Smooth muscle cell (in vitro differentiated cells): ENCODE data around the gene MB21D2. TPM values are rescaled to one million over a fixed set of nuclear protein-coding genes. Genes with fewer than 3 reads are reported as not detected.

Experiments
- DNase-seq: peaks from one replicate; lab custom pipeline; 2025; ENCODE audit not compliant: unreplicated experiment; lab: John Stamatoyannopoulos, UW
- H2AFZ ChIP-seq: fragments of 200-600 bp; sonication (generic); 2 replicates; pipeline ENCODE4 v1.6.0; 2016; ENCODE audit warnings: antibody characterized with exemption, low read depth, mild to moderate bottlenecking
- H3F3A ChIP-seq: fragments of 200-600 bp; sonication (generic); 2 replicates; pipeline ENCODE4 v1.6.0; 2017; ENCODE audit warnings: antibody characterized with exemption, low read depth
- H3K27ac ChIP-seq: fragments of 200-600 bp; sonication (generic); 2 replicates; pipeline ENCODE4 v1.5.1; 2016; ENCODE audit warnings: low read depth, mild to moderate bottlenecking
- H3K27me3 ChIP-seq: fragments of 200-600 bp; sonication (generic); 2 replicates; pipeline ENCODE4 v1.6.1; 2016; ENCODE audit warnings: low read depth, mild to moderate bottlenecking
- H3K36me3 ChIP-seq: fragments of 200-600 bp; sonication (generic); 2 replicates; pipeline ENCODE4 v1.5.1; 2016; ENCODE audit warnings: low read depth
- H3K4me1 ChIP-seq: fragments of 200-600 bp; sonication (generic); 2 replicates; pipeline ENCODE4 v1.5.1; 2016; ENCODE audit warnings: low read depth
- H3K4me2 ChIP-seq: fragments of 200-600 bp; sonication (generic); 2 replicates; pipeline ENCODE4 v1.6.0; 2016; ENCODE audit warnings: mild to moderate bottlenecking
- H3K4me3 ChIP-seq: fragments of 200-600 bp; sonication (generic); 2 replicates; pipeline ENCODE4 v1.5.1; 2016; ENCODE audit warnings: mild to moderate bottlenecking
- H3K79me2 ChIP-seq: fragments of 200-600 bp; sonication (generic); 2 replicates; pipeline ENCODE4 v1.6.0; 2016; ENCODE audit warnings: low read depth, mild to moderate bottlenecking
- H3K9ac ChIP-seq: fragments of 200-600 bp; sonication (generic); 2 replicates; pipeline ENCODE4 v1.6.0; 2016; ENCODE audit warnings: low read depth
- H3K9me3 ChIP-seq: fragments of 200-600 bp; sonication (generic); replicated peaks from 2 replicates; pipeline ENCODE4 v1.5.1; 2016; ENCODE audit warnings: low read depth
- H4K20me1 ChIP-seq: fragments of 200-600 bp; sonication (generic); 2 replicates; pipeline ENCODE4 v1.6.0; 2016; ENCODE audit warnings: low read depth
- CTCF ChIP-seq: fragments of 200-600 bp; sonication (generic); IDR thresholded peaks from 2 replicates; pipeline ENCODE4 v1.5.1; 2017; ENCODE audit warnings: borderline replicate concordance, mild to moderate bottlenecking, antibody characterized with exemption; ENCODE audit not compliant: insufficient read depth, poor library complexity, severe bottlenecking
- WGBS: methylation state at CpG from one replicate; pipeline ENCODE4 v1.1.7; 2016; ENCODE audit warnings: low lambda C conversion rate; 5-methylcytosine and 5-hydroxymethylcytosine counted together
- polyA plus RNA-seq: library from polyadenylated mRNA; unstranded; fragments of >200 nt; fragmentation: Nextera tagmentation; extraction: Ambion mirVana; gene quantifications from 2 replicates; pipeline ENCODE4 v1.2.1, GENCODE V29; 2016
- total RNA-seq: library from RNA; depleted of rRNA; stranded (reverse); fragments of >200 nt; gene quantifications from 2 replicates; pipeline ENCODE4 v1.2.3, GENCODE V29; 2014

The MB21D2 gene
- total and polyA plus RNA-seq, 2 experiments from 2014 or later = 5.2 to 17.1 TPM

DNA sequence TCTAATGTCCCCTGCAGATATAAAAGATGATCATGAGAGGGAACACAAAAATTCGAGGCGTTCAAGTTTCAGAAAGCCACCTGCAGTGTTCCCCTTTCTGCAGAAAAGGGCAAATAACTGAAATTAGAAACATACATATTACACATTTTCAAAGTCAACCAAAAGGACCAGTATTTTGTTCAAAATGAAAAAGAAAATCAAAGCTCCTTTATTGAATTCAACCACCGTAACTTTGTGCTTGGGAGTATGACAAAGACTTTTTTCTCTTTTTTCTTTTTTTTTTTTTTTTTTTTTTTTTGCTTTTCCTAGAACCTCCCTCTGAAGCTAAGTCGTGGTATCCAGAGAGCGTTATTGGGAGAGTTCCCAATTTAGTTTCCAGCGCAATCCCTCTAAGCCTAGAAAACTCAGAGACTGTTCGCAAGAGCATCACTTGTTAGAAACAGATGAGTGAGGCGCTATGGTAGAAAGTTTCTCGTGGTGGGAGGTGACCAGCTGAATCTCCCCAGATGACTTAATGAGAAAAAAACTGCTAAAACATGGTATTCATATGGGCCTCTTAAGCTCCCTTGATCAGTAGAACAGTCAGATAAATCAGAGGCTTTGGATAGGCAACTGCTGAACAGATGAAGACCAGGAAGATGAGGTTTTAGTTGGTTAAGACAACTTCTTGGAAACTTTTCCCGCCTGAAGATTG is 77.4 kb downstream of the MB21D2 start:
- WGBS = 86% methylated on average over 10 of the region's 10 CpGs
- Histone ChIP-seq H3K27ac (no peak overlapping the region), H3K79me2 (peaks cover 50% of the 10 kb centered on the region), H3K4me3 (no peak overlapping the region), H3F3A (no peaks in the 10 kb centered on the region), H3K4me2 (no peak overlapping the region), H3K36me3 (no peaks in the 10 kb centered on the region), H4K20me1 (peaks cover 19% of the 10 kb centered on the region), H3K9me3 (no peaks in the 10 kb centered on the region), H3K27me3 (no peaks in the 10 kb centered on the region), H3K9ac (no peak overlapping the region), H2AFZ (no peak overlapping the region), H3K4me1 (no peaks in the 10 kb centered on the region)
- no peak for TF ChIP-seq CTCF
- no peak for DNase-seq

GRCh38 chr3:192835818-192836815 is 81.5 kb downstream of the MB21D2 start:
- 84% methylated on average over 7 of the region's 7 CpGs for whole genome bisulfite sequencing
- Histone ChIP-seq H3K27ac (peak overlapping the region; percentile 48), H3K4me1 (peaks cover 7% of the 10 kb centered on the region), H3K36me3 (no peaks in the 10 kb centered on the region), H3F3A (peaks cover 21% of the 10 kb centered on the region), H3K9me3 (no peaks in the 10 kb centered on the region), H3K4me3 (no peak overlapping the region), H3K27me3 (no peaks in the 10 kb centered on the region), H2AFZ (no peak overlapping the region), H4K20me1 (no peaks in the 10 kb centered on the region), H3K79me2 (peaks cover 26% of the 10 kb centered on the region), H3K9ac (no peak overlapping the region), H3K4me2 (no peak overlapping the region)
- TF ChIP-seq CTCF = no peak
- DNase-seq = no peak

DNA sequence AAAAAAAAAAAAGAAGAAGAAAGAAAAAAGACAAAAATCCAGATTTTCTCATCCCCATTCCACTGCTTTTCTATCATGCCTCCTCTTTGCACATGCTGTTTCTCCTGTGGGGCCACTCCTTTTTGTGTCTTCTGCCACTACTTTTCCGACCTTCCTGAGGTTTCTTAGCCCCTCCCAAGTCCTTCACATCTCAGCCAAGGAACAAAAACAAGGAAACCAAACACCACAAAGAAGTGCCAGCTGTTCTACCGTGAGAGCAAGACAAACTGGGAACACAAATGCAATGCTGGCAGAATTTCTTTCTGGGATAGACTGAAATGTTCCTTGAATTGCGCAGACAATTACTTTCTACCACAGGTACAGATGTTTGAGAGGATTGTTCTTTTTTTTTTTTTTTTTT is 83.2 kb downstream of the MB21D2 start:
- H3K4me3 ChIP-seq = no peak overlapping the region
- peak overlapping the region; percentile 94 for H3K27ac ChIP-seq
- H3K4me2 ChIP-seq = no peak overlapping the region
- no peaks in the 10 kb centered on the region for H3K27me3 ChIP-seq
- no peaks in the 10 kb centered on the region for H4K20me1 ChIP-seq
- no peak overlapping the region for H2AFZ ChIP-seq
- H3K36me3 ChIP-seq = no peaks in the 10 kb centered on the region
- peaks cover 14% of the 10 kb centered on the region for H3K79me2 ChIP-seq
- H3K9me3 ChIP-seq = no peaks in the 10 kb centered on the region
- DNase-seq = no peak
- peaks cover 7% of the 10 kb centered on the region for H3K4me1 ChIP-seq
- H3F3A ChIP-seq = peaks cover 29% of the 10 kb centered on the region
- 81% methylated on average over 3 of the region's 3 CpGs for WGBS
- H3K9ac ChIP-seq = no peak overlapping the region
- no peak for TF ChIP-seq CTCF
